ENCODE results near the gene CATSPER3. TPM values are rescaled to one million over a fixed set of nuclear protein-coding genes. Genes with fewer than 3 reads are reported as not detected.

The CATSPER3 gene
- total and polyA plus RNA-seq, 2 of the 13 experiments (the other 11 are each of a cell fraction or from before 2014, with no cell fraction given), result 0.33 to 0.37 TPM

DNA sequence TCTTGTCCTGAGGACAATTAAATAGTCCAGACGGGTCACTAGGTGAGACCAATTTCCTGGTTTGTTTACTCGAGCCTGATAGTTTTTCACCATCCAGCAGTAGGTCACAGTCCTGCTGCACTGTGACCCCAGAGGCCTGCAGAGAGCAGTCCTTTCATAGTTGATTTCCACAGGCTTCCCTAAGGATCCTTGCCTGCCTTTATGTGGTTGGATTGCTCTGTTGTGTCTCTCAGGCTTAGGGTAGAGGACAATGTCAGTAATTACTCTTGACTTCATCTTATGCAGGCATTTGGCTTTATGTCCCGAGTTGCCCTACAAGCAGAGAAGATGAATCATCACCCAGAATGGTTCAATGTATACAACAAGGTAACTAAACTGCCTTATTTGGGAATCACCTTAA, 9.0 kb upstream of the CATSPER3 start (continued):
- TF ChIP-seq HOXA9 (CRISPR knock-in tag; IDR thresholded peaks at IDR 0.05; ENCODE audit: borderline replicate concordance) (no peak), FOXC1 (CRISPR knock-in tag; IDR thresholded peaks at IDR 0.05; ENCODE audit: borderline replicate concordance) (no peak), ZNF292 (CRISPR knock-in tag; IDR thresholded peaks at IDR 0.05; ENCODE audit: borderline replicate concordance, low read depth) (peak; percentile 32; the same call in 1 of the 2 replicates), POLR2A (IDR thresholded peaks at IDR 0.05; ENCODE audit: insufficient read depth in 1 of 2, low read depth in 2 of 2, low read length in 2 of 2) (no peak), HDAC6 (IDR thresholded peaks at IDR 0.05; ENCODE audit: low read depth, low read length) (no peak), HNRNPH1 (optimal IDR thresholded peaks at IDR 0.05; ENCODE audit: low read depth, low read length) (no peak), RCOR2 (CRISPR knock-in tag; IDR thresholded peaks at IDR 0.05) (no peak), CCDC6 (CRISPR knock-in tag; IDR thresholded peaks at IDR 0.05) (no peak), HNF4G (IDR thresholded peaks at IDR 0.05; ENCODE audit: borderline replicate concordance, low read depth, low read length) (peak; percentile 52; the same call in 1 of the 2 replicates), HNF4G (CRISPR knock-in tag; IDR thresholded peaks at IDR 0.05; ENCODE audit: borderline replicate concordance, low read depth) (no peak; the same call in 1 of the 2 replicates), KLF13 (CRISPR knock-in tag; IDR thresholded peaks at IDR 0.05) (no peak), ZFP36 (IDR thresholded peaks at IDR 0.05; ENCODE audit: borderline replicate concordance, low read depth, low read length, partially characterized antibody) (no peak), MBNL3 (CRISPR knock-in tag; conservative IDR thresholded peaks at IDR 0.05) (no peak), ZNF224 (CRISPR knock-in tag; IDR thresholded peaks at IDR 0.05) (no peak), ATAD3A (CRISPR knock-in tag; IDR thresholded peaks at IDR 0.05) (no peak), ZNF75D (CRISPR knock-in tag; IDR thresholded peaks at IDR 0.05; ENCODE audit: borderline replicate concordance) (no peak)
- TF ChIP-seq, protein P1, sequence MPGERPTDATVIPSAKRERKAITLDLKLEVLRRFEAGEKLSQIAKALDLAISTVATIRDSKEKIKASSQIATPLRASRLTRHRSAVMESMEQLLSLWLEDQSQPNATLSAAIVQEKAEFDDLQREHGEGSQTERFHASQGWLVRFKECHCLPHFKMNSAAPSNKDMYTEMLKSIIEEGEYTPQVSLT (CRISPR knock-in tag; IDR thresholded peaks at IDR 0.05; ENCODE audit: borderline replicate concordance, low read depth), result no peak
- TF ChIP-seq, protein P2, sequence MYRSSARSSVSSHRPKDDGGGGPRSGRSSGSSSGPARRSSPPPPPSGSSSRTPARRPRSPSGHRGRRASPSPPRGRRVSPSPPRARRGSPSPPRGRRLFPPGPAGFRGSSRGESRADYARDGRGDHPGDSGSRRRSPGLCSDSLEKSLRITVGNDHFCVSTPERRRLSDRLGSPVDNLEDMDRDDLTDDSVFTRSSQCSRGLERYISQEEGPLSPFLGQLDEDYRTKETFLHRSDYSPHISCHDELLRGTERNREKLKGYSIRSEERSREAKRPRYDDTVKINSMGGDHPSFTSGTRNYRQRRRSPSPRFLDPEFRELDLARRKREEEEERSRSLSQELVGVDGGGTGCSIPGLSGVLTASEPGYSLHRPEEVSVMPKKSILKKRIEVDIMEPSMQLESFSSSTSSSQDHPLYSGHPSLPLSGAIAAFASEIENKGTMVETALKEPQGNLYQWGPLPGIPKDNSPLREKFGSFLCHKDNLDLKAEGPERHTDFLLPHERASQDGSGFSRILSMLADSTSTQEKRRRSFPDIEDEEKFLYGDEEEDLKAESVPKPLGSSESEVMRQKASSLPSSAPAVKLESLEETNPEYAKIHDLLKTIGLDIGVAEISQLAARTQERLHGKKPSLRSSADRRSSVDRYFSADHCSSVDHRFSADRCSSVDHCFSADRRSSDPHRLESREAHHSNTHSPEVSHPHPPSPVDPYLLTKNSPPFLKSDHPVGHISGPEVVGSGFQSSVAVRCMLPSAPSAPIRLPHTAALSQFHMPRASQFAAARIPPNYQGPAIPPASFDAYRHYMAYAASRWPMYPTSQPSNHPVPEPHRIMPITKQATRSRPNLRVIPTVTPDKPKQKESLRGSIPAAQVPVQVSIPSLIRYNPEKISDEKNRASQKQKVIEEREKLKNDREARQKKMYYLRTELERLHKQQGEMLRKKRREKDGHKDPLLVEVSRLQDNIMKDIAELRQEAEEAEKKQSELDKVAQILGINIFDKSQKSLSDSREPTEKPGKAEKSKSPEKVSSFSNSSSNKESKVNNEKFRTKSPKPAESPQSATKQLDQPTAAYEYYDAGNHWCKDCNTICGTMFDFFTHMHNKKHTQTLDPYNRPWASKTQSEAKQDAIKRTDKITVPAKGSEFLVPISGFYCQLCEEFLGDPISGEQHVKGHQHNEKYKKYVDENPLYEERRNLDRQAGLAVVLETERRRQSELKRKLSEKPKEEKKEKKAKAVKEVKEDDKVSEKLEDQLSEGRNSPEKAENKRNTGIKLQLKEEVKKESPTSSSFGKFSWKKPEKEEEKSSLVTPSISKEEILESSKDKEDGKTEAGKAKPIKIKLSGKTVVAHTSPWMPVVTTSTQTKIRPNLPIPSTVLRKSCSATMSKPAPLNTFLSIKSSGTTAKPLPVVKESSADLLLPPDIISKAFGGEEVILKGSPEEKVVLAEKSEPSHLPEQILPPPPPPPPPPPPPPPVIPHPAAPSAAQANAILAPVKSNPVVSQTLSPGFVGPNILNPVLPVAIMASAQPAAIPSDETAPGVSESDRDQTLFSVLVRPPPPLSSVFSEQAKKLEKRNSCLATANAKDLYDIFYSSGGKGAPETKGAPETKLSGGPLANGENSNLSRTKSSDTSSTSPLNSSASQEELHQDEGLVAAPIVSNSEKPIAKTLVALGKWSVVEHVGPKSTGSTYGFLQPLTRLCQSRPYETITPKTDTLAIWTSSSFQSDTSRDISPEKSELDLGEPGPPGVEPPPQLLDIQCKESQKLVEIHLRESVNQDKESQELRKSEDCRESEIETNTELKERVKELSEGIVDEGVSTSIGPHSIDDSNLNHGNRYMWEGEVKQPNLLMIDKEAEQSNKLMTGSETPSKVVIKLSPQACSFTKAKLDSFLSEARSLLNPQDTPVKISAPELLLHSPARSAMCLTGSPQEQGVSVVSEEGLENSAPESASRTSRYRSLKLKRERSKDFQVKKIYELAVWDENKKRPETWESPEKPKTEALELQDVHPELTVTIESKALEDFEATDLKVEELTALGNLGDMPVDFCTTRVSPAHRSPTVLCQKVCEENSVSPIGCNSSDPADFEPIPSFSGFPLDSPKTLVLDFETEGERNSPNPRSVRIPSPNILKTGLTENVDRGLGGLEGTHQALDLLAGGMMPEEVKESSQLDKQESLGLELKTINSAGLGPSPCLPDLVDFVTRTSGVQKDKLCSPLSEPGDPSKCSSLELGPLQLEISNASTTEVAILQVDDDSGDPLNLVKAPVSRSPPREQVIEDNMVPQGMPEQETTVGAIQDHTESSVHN (CRISPR knock-in tag; IDR thresholded peaks at IDR 0.05), result no peak
